ENCODE data around the gene NAPG. TPM values are rescaled to one million over a fixed set of nuclear protein-coding genes. Genes with fewer than 3 reads are reported as not detected.

NAPG gene
- total and polyA plus RNA-seq, 7 donors: 15.0 to 43.5 (median 33.7) TPM

GRCh38 chr18:10508591-10508990 is 17.2 kb upstream of the NAPG start:
- DNase-seq: no peak
- intact Hi-C loops (cut with DNase I): no loop called here
- Histone ChIP-seq H3K4me3 (no peak overlapping the region), H3K9me3 (peaks cover 0 to 10% (median 4%) of the 10 kb centered on the region in 4 donors), H3K4me1 (peaks cover 0 to 9% (median 4%) of the 10 kb centered on the region in 4 donors), H3K27ac (no peak overlapping the region), H3K36me3 (no peaks in the 10 kb centered on the region), H3K27me3 (no peaks in the 10 kb centered on the region)
- no peak for TF ChIP-seq POLR2AphosphoS5 (IDR thresholded peaks at IDR 0.05)
- TF ChIP-seq EP300 (IDR thresholded peaks at IDR 0.05): no peak
- no peak for TF ChIP-seq CTCF (IDR thresholded peaks at IDR 0.05)
- TF ChIP-seq POLR2A (IDR thresholded peaks at IDR 0.05): no peak

- no peak for TF ChIP-seq EP300 (IDR thresholded peaks at IDR 0.05)
- no peak for TF ChIP-seq CTCF (IDR thresholded peaks at IDR 0.05)
- TF ChIP-seq POLR2A (IDR thresholded peaks at IDR 0.05): no peak
- TF ChIP-seq POLR2AphosphoS5 (IDR thresholded peaks at IDR 0.05): no peak
- H3K4me1 ChIP-seq: peaks cover 0 to 14% (median 5%) of the 10 kb centered on the region in 4 donors
- intact Hi-C loops (cut with DNase I): no loop called here
- no peak overlapping the region for H3K27ac ChIP-seq
- DNase-seq: no peak
- no peaks in the 10 kb centered on the region for H3K36me3 ChIP-seq
- H3K9me3 ChIP-seq: peaks cover 0 to 5% (median 0%) of the 10 kb centered on the region in 4 donors
- 73 to 83% methylated on average over 2 of the region's 2 CpGs for WGBS, 2 donors
- H3K27me3 ChIP-seq: no peaks in the 10 kb centered on the region
- no peak overlapping the region for H3K4me3 ChIP-seq
Measured at GRCh38 chr18:10511236-10511635, 14.6 kb upstream of the NAPG start.

GRCh38 chr18:10514082-10514481 is 11.7 kb upstream of the NAPG start:
- H3K9me3 ChIP-seq: no peaks in the 10 kb centered on the region
- H3K4me1 ChIP-seq: peaks cover 0 to 24% (median 12%) of the 10 kb centered on the region in 4 donors
- no peak for DNase-seq
- TF ChIP-seq CTCF (IDR thresholded peaks at IDR 0.05) (no peak), POLR2A (IDR thresholded peaks at IDR 0.05) (no peak), POLR2AphosphoS5 (IDR thresholded peaks at IDR 0.05) (peak in 2 of 4 donors; percentile 32 to 40), EP300 (IDR thresholded peaks at IDR 0.05) (no peak)
- intact Hi-C loops (cut with DNase I): no loop called here
- H3K36me3 ChIP-seq: no peaks in the 10 kb centered on the region
- H3K27ac ChIP-seq: peak overlapping the region in 3 of 4 donors; percentile 5 to 36 (median 27)
- no peaks in the 10 kb centered on the region for H3K27me3 ChIP-seq
- WGBS, 2 donors: 77 to 79% methylated on average over 3 of the region's 3 CpGs
- H3K4me3 ChIP-seq: no peak overlapping the region

DNA sequence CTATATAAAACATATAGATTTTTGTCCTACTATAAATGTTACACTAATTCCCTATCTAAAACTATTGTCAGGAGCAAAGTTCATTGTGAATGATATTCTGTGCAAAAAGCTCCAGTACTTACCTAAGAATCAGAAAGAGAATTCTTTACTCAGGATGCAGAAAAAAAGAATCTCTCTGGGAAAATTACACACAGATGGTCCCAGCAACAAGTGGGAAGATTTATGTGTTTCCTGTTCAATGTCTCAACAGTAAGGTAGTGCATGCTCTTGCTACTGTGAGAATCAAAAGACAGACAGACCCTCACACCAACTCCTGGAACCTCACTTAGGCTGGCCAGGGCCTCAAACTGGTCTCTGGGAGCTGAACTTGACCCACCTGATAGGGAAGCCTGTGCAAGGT is 11.2 kb upstream of the NAPG start:
- DNase-seq: no peak
- H3K4me3 ChIP-seq: no peak overlapping the region
- H3K4me1 ChIP-seq: peaks cover 0 to 30% (median 17%) of the 10 kb centered on the region in 4 donors
- H3K27ac ChIP-seq: peak overlapping the region in 1 of 4 donors; percentile 20
- no peaks in the 10 kb centered on the region for H3K9me3 ChIP-seq
- no peak for TF ChIP-seq EP300 (IDR thresholded peaks at IDR 0.05)
- intact Hi-C loops (cut with DNase I): no loop called here
- H3K27me3 ChIP-seq: no peaks in the 10 kb centered on the region
- H3K36me3 ChIP-seq: no peaks in the 10 kb centered on the region

GRCh38 chr18:10515456-10515855 is 10.4 kb upstream of the NAPG start:
- H3K27ac ChIP-seq: peak overlapping the region in 2 of 4 donors; percentile 9 to 20
- H3K9me3 ChIP-seq: no peaks in the 10 kb centered on the region
- peaks cover 0 to 38% (median 21%) of the 10 kb centered on the region in 4 donors for H3K4me1 ChIP-seq
- no peaks in the 10 kb centered on the region for H3K27me3 ChIP-seq
- 64 to 70% methylated on average over 4 of the region's 4 CpGs for WGBS, 2 donors
- TF ChIP-seq EP300 (IDR thresholded peaks at IDR 0.05): no peak
- no peak for TF ChIP-seq POLR2A (IDR thresholded peaks at IDR 0.05)
- no peak for TF ChIP-seq POLR2AphosphoS5 (IDR thresholded peaks at IDR 0.05)
- no peak for TF ChIP-seq CTCF (IDR thresholded peaks at IDR 0.05)
- intact Hi-C loops (cut with DNase I): no loop called here
- H3K36me3 ChIP-seq: no peaks in the 10 kb centered on the region
- no peak for DNase-seq
- H3K4me3 ChIP-seq: no peak overlapping the region
